ENCODE measurements around the gene TBX1. TPM values are rescaled to one million over a fixed set of nuclear protein-coding genes. Genes with fewer than 3 reads are reported as not detected.
"Not testable (repeated sequence)": the region's sequence is repeated elsewhere in the genome, so short reads cannot be mapped to it uniquely, and the experiment has no call there.

TBX1 gene
- total and polyA plus RNA-seq, 5 donors from 2014 or later = not detected

GRCh38 chr22:19776433-19777031 lies 16.0 kb downstream of the TBX1 start:
- H3K4me1 Mint-ChIP-seq = peaks cover 0 to 13% (median 1%) of the 10 kb centered on the region in 4 donors
- peaks cover 66% of the 10 kb centered on the region for H3K27me3 Mint-ChIP-seq
- ATAC-seq (ENCODE audit: low read depth in 2 of 2) (peak; percentile 22 to 32), DNase-seq (no peak)
- no peaks in the 10 kb centered on the region for H3K36me3 Mint-ChIP-seq
- H3K4me3 Mint-ChIP-seq = peak overlapping the region in 1 of 4 donors; percentile 41
- H3K4me3 ChIP-seq (ENCODE audit: low read depth, low read length) = no peak overlapping the region
- H3K27me3 ChIP-seq (ENCODE audit: control insufficient read depth, insufficient read depth, low read length) = no peaks in the 10 kb centered on the region
- peaks cover 5% of the 10 kb centered on the region for H3K4me1 ChIP-seq (ENCODE audit: control insufficient read depth, insufficient read depth, low read length, poor library complexity, severe bottlenecking)
- H3K27ac ChIP-seq (ENCODE audit: insufficient read depth, low read length, poor library complexity, severe bottlenecking) = no peak overlapping the region
- H3K27ac Mint-ChIP-seq = no peak overlapping the region
- H3K9me3 Mint-ChIP-seq = peaks cover 0 to 1% (median 0%) of the 10 kb centered on the region in 7 donors
- H3K36me3 ChIP-seq (ENCODE audit: control insufficient read depth, insufficient read depth, low read length) = no peaks in the 10 kb centered on the region
- no peaks in the 10 kb centered on the region for H3K9me3 ChIP-seq (ENCODE audit: control insufficient read depth in 2 of 2, low read length in 2 of 2)

GRCh38 chr22:19777192-19777591 lies 16.6 kb downstream of the TBX1 start:
- H3K27ac Mint-ChIP-seq = peak overlapping the region in 1 of 3 donors; percentile 36
- H3K27me3 Mint-ChIP-seq = peaks cover 60% of the 10 kb centered on the region
- not testable (repeated sequence) for H3K9me3 ChIP-seq (ENCODE audit: control insufficient read depth in 2 of 2, low read length in 2 of 2); H3K36me3 Mint-ChIP-seq; DNase-seq; H3K27ac ChIP-seq (ENCODE audit: insufficient read depth, low read length, poor library complexity, severe bottlenecking); H3K4me3 Mint-ChIP-seq; H3K36me3 ChIP-seq (ENCODE audit: control insufficient read depth, insufficient read depth, low read length); ATAC-seq (ENCODE audit: low read depth in 2 of 2); H3K4me1 ChIP-seq (ENCODE audit: control insufficient read depth, insufficient read depth, low read length, poor library complexity, severe bottlenecking); H3K9me3 Mint-ChIP-seq; H3K27me3 ChIP-seq (ENCODE audit: control insufficient read depth, insufficient read depth, low read length); H3K4me3 ChIP-seq (ENCODE audit: low read depth, low read length)
- peaks cover 0 to 13% (median 1%) of the 10 kb centered on the region in 4 donors for H3K4me1 Mint-ChIP-seq

GRCh38 chr22:19779011-19779421 lies 18.4 kb downstream of the TBX1 start:
- Mint-ChIP-seq H3K9me3 (peaks cover 0 to 1% (median 0%) of the 10 kb centered on the region in 7 donors), H3K27me3 (peaks cover 44% of the 10 kb centered on the region), H3K36me3 (no peaks in the 10 kb centered on the region), H3K27ac (no peak overlapping the region), H3K4me3 (no peak overlapping the region), H3K4me1 (peaks cover 0 to 13% (median 1%) of the 10 kb centered on the region in 4 donors)
- DNase-seq (no peak), ATAC-seq (ENCODE audit: low read depth in 2 of 2) (no peak)
- H3K4me3 ChIP-seq (ENCODE audit: low read depth, low read length) = no peak overlapping the region
- no peaks in the 10 kb centered on the region for H3K27me3 ChIP-seq (ENCODE audit: control insufficient read depth, insufficient read depth, low read length)
- H3K4me1 ChIP-seq (ENCODE audit: control insufficient read depth, insufficient read depth, low read length, poor library complexity, severe bottlenecking) = peaks cover 5% of the 10 kb centered on the region
- no peaks in the 10 kb centered on the region for H3K36me3 ChIP-seq (ENCODE audit: control insufficient read depth, insufficient read depth, low read length)
- no peak overlapping the region for H3K27ac ChIP-seq (ENCODE audit: insufficient read depth, low read length, poor library complexity, severe bottlenecking)
- H3K9me3 ChIP-seq (ENCODE audit: control insufficient read depth in 2 of 2, low read length in 2 of 2) = no peaks in the 10 kb centered on the region

- Histone ChIP-seq H3K4me1 (ENCODE audit: control insufficient read depth, insufficient read depth, low read length, poor library complexity, severe bottlenecking) (peaks cover 5% of the 10 kb centered on the region), H3K27ac (ENCODE audit: insufficient read depth, low read length, poor library complexity, severe bottlenecking) (no peak overlapping the region), H3K9me3 (ENCODE audit: control insufficient read depth in 2 of 2, low read length in 2 of 2) (no peaks in the 10 kb centered on the region), H3K36me3 (ENCODE audit: control insufficient read depth, insufficient read depth, low read length) (no peaks in the 10 kb centered on the region), H3K27me3 (ENCODE audit: control insufficient read depth, insufficient read depth, low read length) (no peaks in the 10 kb centered on the region), H3K4me3 (ENCODE audit: low read depth, low read length) (no peak overlapping the region)
- Mint-ChIP-seq H3K27ac (no peak overlapping the region), H3K9me3 (peaks cover 0 to 1% (median 0%) of the 10 kb centered on the region in 7 donors), H3K4me1 (peaks cover 0 to 13% (median 1%) of the 10 kb centered on the region in 4 donors), H3K36me3 (no peaks in the 10 kb centered on the region), H3K27me3 (peaks cover 37% of the 10 kb centered on the region), H3K4me3 (no peak overlapping the region)
- ATAC-seq (ENCODE audit: low read depth in 2 of 2) = no peak
- no peak for DNase-seq
These were observed 19.2 kb downstream of the TBX1 start for GRCh38 chr22:19779685-19780268.

GRCh38 chr22:19782533-19782932 lies 22.0 kb downstream of the TBX1 start:
- Histone ChIP-seq H3K9me3 (ENCODE audit: control insufficient read depth in 2 of 2, low read length in 2 of 2) (no peaks in the 10 kb centered on the region), H3K4me1 (ENCODE audit: control insufficient read depth, insufficient read depth, low read length, poor library complexity, severe bottlenecking) (no peaks in the 10 kb centered on the region), H3K4me3 (ENCODE audit: low read depth, low read length) (no peak overlapping the region), H3K27me3 (ENCODE audit: control insufficient read depth, insufficient read depth, low read length) (no peaks in the 10 kb centered on the region), H3K36me3 (ENCODE audit: control insufficient read depth, insufficient read depth, low read length) (no peaks in the 10 kb centered on the region), H3K27ac (ENCODE audit: insufficient read depth, low read length, poor library complexity, severe bottlenecking) (no peak overlapping the region)
- Mint-ChIP-seq H3K27me3 (peaks cover 29% of the 10 kb centered on the region), H3K27ac (peak overlapping the region in 1 of 3 donors; percentile 38), H3K4me3 (no peak overlapping the region), H3K9me3 (peaks cover 0 to under 1% (median 0%) of the 10 kb centered on the region in 7 donors), H3K36me3 (no peaks in the 10 kb centered on the region), H3K4me1 (peaks cover 0 to 6% (median 0%) of the 10 kb centered on the region in 4 donors)
- no peak for DNase-seq
- no peak for ATAC-seq (ENCODE audit: low read depth in 2 of 2)

GRCh38 chr22:19783586-19784383 lies 23.2 kb downstream of the TBX1 start:
- Mint-ChIP-seq H3K4me3 (no peak overlapping the region), H3K27me3 (peaks cover 20% of the 10 kb centered on the region), H3K36me3 (no peaks in the 10 kb centered on the region), H3K9me3 (no peaks in the 10 kb centered on the region), H3K27ac (peak overlapping the region in 1 of 3 donors; percentile 43), H3K4me1 (peaks cover 0 to 6% (median 0%) of the 10 kb centered on the region in 4 donors)
- H3K9me3 ChIP-seq (ENCODE audit: control insufficient read depth in 2 of 2, low read length in 2 of 2) = no peaks in the 10 kb centered on the region
- no peak overlapping the region for H3K4me3 ChIP-seq (ENCODE audit: low read depth, low read length)
- H3K36me3 ChIP-seq (ENCODE audit: control insufficient read depth, insufficient read depth, low read length) = no peaks in the 10 kb centered on the region
- H3K27ac ChIP-seq (ENCODE audit: insufficient read depth, low read length, poor library complexity, severe bottlenecking) = no peak overlapping the region
- no peaks in the 10 kb centered on the region for H3K27me3 ChIP-seq (ENCODE audit: control insufficient read depth, insufficient read depth, low read length)
- H3K4me1 ChIP-seq (ENCODE audit: control insufficient read depth, insufficient read depth, low read length, poor library complexity, severe bottlenecking) = no peaks in the 10 kb centered on the region
- DNase-seq = no peak
- no peak for ATAC-seq (ENCODE audit: low read depth in 2 of 2)

GRCh38 chr22:19784384-19785175 lies 24.0 kb downstream of the TBX1 start:
- no peaks in the 10 kb centered on the region for H3K36me3 Mint-ChIP-seq
- H3K9me3 Mint-ChIP-seq = no peaks in the 10 kb centered on the region
- no peak for ATAC-seq (ENCODE audit: low read depth in 2 of 2)
- Histone ChIP-seq H3K4me3 (ENCODE audit: low read depth, low read length) (no peak overlapping the region), H3K27ac (ENCODE audit: insufficient read depth, low read length, poor library complexity, severe bottlenecking) (no peak overlapping the region), H3K9me3 (ENCODE audit: control insufficient read depth in 2 of 2, low read length in 2 of 2) (no peaks in the 10 kb centered on the region), H3K4me1 (ENCODE audit: control insufficient read depth, insufficient read depth, low read length, poor library complexity, severe bottlenecking) (no peaks in the 10 kb centered on the region), H3K36me3 (ENCODE audit: control insufficient read depth, insufficient read depth, low read length) (no peaks in the 10 kb centered on the region), H3K27me3 (ENCODE audit: control insufficient read depth, insufficient read depth, low read length) (no peaks in the 10 kb centered on the region)
- no peak for DNase-seq
- peaks cover 13% of the 10 kb centered on the region for H3K27me3 Mint-ChIP-seq
- H3K27ac Mint-ChIP-seq = no peak overlapping the region
- H3K4me1 Mint-ChIP-seq = peaks cover 0 to 6% (median 0%) of the 10 kb centered on the region in 4 donors
- H3K4me3 Mint-ChIP-seq = no peak overlapping the region

All from CD4-positive, CD25-positive, alpha-beta regulatory T cell (primary cell).